ENCODE results near the gene DEDD.

DEDD gene

GRCh38 chr1:161072751-161073449, 59.6 kb downstream of the DEDD start:
- DNase-seq (ENCODE audit: low read depth) = no peak

DNA sequence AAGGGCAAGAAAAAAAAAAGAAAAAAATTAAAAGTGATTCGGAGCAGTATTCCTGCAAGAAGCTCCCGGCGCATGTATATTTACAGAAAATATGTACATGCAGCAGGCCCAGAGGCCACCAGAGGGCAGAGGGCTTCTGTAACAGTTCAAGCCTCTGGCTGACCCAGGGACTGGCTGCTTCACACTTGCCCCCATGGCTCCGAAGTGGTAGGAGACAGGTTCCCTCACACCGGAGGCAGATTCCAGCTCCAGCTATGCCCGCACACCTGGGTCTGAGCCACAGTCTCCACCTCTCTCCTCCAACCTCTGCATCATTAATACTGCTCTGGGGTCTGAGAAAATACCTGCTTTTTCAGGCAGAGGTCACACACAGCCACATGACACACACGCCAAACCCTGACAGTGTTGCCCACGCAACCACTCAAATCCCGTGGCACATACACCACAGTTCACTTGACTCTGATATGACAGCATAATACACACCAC, 60.5 kb downstream of the DEDD start:
- no peak for DNase-seq (ENCODE audit: low read depth)

Data from activated T-cell treated with anti-CD3 and anti-CD28 coated beads for 48 hours (primary cell).